ENCODE data around the gene EPHB6.

The EPHB6 gene

DNA sequence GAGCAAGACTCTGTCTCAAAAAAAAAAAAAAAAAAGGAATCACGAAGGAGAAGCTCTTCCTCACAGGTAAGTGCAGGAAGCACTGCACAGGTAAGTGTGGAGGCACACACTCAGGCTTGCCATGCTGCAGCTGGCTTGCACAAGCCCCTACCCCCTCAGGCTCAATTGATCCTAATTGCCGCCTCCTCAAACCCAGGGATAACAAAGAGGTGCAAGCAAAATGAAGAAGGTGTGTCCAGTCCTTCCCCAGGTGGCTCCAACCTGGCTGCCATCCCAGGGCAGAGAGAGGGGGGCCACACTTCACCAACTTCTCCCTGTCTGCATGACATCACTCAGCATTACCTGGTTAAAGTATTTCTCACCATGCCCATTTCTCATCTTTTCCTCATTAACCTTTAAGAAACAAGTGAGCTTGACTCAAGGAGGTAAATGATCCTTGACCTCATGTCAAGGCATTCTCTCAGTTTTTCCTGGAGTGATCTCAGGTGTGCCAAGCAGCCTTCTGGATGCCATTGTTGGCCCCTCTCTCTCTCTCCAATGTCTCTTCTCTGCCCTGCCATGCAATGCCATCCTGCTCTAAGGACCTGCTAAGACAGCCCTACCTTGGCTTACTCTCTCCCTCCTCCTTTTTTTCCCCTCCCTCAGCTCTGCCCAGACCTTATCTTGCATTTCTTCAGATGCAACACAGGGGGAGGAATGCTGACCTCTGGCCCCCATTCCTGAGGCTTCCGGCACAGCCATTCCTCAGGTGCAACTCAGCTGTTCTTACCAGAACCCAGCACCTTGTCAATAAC is 43.7 kb downstream of the EPHB6 start:
- Mint-ChIP-seq H3K9me3 (no peaks in the 10 kb centered on the region), H3K4me3 (no peak overlapping the region), H3K27ac (no peak overlapping the region), H3K4me1 (ENCODE audit: low read depth) (no peaks in the 10 kb centered on the region), H3K27me3 (ENCODE audit: low read depth) (peaks cover 16% of the 10 kb centered on the region), H3K36me3 (ENCODE audit: low read depth) (no peaks in the 10 kb centered on the region)

DNA sequence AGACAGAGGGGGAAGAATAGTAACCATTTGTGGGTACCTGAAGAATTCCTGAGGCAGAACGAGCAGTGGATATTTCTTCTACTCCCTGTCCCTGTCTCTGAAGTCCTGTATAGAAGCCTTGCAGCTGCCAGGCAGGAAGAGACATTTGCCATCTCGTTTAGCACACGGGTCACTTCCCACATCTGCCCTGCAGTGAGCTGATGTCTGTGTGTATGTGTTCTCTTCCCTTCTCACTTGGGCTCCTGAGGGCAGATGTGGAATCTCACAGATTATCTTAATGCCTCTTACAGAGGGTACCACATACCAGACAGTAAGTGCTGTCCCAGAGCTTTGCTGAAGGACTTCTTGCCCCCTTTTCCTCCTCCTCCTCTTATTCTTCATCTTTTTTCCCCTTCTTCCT is 44.8 kb downstream of the EPHB6 start:
- no peak overlapping the region for H3K27ac Mint-ChIP-seq
- H3K27me3 Mint-ChIP-seq (ENCODE audit: low read depth): peaks cover 16% of the 10 kb centered on the region
- H3K4me1 Mint-ChIP-seq (ENCODE audit: low read depth): no peaks in the 10 kb centered on the region
- no peaks in the 10 kb centered on the region for H3K9me3 Mint-ChIP-seq
- H3K4me3 Mint-ChIP-seq: no peak overlapping the region
- H3K36me3 Mint-ChIP-seq (ENCODE audit: low read depth): no peaks in the 10 kb centered on the region

DNA sequence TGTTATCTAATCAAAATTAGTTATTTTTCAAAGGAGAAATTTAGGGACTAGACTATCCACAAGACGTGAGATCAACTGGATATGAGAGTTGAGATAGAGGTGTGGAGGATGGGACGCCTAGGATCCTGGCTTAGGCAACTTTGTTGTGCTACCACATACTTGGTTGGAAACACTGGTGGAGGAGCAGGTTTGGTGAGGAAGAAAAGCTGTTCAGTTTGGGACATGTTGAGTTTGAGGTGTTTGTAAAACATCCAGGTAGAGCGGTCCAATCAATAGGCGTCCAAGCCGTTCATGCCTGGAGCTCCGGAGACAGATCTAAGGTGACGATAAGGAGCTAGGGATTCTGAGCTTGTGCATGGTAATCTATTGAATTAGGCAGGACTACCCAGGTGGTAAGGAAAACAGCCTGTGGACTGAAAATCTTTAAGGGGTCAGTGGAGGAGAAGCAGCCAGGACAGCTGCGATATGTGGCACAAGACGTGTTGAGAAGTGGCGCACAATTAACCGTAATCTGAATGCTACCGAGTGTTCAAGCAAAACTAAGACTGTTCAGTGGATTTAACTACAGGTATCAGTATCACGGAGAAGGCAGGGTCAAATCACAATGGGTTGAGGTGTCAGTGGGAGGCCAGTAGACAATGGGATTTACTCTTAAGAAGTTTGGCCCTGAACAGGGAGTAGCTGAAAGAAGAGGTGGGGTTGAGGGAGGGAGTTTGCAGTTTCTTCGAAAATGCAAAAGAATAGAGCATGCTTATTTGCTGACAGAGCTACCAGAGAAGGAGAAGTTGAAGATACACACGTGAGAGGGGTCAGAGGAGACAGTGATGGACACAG is 46.8 kb downstream of the EPHB6 start:
- no peak overlapping the region for H3K27ac Mint-ChIP-seq
- no peaks in the 10 kb centered on the region for H3K36me3 Mint-ChIP-seq (ENCODE audit: low read depth)
- peaks cover 9% of the 10 kb centered on the region for H3K27me3 Mint-ChIP-seq (ENCODE audit: low read depth)
- H3K4me1 Mint-ChIP-seq (ENCODE audit: low read depth): no peaks in the 10 kb centered on the region
- H3K9me3 Mint-ChIP-seq: no peaks in the 10 kb centered on the region
- no peak overlapping the region for H3K4me3 Mint-ChIP-seq

DNA sequence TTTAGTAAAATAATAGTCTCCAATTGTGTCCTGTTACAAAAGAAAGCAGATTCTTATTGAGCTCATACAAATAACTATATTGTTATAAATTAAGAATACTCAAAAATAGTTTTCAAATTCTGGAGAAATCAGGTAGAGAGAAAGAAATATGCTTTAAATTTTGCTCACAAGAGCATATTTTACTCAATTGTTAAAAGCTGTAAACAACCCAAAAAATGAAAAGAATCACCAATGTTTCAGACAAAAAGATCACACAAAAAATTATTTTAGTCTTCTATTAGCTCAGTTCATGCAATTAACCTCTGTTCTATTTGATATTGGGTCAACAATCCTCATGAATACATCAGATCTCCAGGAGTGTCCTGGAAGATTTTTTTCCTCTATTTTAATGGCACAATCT is 49.3 kb downstream of the EPHB6 start:
- Mint-ChIP-seq H3K9me3 (no peaks in the 10 kb centered on the region), H3K27ac (no peak overlapping the region), H3K27me3 (ENCODE audit: low read depth) (peaks cover 9% of the 10 kb centered on the region), H3K4me3 (no peak overlapping the region), H3K4me1 (ENCODE audit: low read depth) (no peaks in the 10 kb centered on the region), H3K36me3 (ENCODE audit: low read depth) (no peaks in the 10 kb centered on the region)

DNA sequence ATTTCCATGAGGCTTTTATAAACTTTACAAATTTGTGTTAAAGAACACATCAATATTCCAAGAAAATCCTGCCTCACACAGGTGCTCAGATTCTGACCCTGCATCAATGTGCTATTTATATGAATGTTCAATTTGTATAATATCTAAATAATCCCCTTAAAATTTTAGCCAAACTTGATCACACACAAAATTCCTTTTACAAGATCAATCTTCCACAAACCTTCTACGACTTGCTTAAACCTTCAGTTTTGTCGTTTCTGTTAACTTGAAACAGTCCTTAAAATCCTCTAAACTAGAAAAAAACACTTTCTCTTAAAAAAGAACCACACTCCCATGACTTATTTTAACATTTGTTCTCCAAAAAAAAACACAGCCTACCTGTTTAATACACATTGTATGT is 50.9 kb downstream of the EPHB6 start:
- no peaks in the 10 kb centered on the region for H3K9me3 Mint-ChIP-seq
- H3K27me3 Mint-ChIP-seq (ENCODE audit: low read depth): peaks cover 4% of the 10 kb centered on the region
- H3K27ac Mint-ChIP-seq: no peak overlapping the region
- H3K4me1 Mint-ChIP-seq (ENCODE audit: low read depth): no peaks in the 10 kb centered on the region
- no peaks in the 10 kb centered on the region for H3K36me3 Mint-ChIP-seq (ENCODE audit: low read depth)
- no peak overlapping the region for H3K4me3 Mint-ChIP-seq

DNA sequence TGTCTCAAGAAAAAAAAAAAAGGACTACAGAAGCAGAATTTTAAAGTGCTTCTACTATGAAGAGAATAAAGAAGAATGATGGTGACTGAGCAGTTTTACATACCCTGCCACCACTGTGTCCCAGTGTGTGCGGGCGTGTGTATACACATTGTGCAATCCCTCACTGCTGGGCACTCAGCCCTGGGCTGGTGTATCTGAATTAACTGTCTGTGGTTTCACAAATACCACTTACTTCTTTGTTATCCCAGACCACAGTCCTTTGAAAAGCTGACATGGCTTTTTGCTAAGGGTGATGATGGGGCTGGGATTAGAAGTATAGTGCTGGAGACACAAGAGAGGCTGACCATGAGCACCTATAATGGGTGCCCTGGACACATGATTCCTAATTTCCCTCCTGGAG is 51.8 kb downstream of the EPHB6 start:
- no peaks in the 10 kb centered on the region for H3K4me1 Mint-ChIP-seq (ENCODE audit: low read depth)
- H3K4me3 Mint-ChIP-seq: no peak overlapping the region
- H3K9me3 Mint-ChIP-seq: no peaks in the 10 kb centered on the region
- H3K27ac Mint-ChIP-seq: no peak overlapping the region
- H3K36me3 Mint-ChIP-seq (ENCODE audit: low read depth): no peaks in the 10 kb centered on the region
- H3K27me3 Mint-ChIP-seq (ENCODE audit: low read depth): peaks cover 4% of the 10 kb centered on the region

DNA sequence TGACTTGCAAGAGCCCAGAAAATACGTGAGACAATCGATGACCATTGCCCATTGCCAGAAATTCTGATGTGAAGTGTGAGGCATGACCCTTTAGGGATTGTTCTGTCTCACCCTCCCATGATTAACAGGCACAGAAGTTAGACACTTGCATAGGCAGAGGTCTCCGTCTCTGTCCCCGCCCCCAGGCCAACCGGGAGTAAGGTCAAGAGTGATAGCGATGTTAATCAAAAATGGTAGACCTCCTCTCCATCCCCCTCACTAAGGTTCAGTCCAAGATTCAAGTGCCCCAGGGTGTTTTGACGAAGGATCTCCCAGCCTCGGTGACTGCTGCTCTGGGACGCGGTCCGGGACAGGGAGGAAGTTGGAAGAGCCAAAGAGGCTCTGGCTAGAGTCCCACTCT is 53.4 kb downstream of the EPHB6 start:
- Mint-ChIP-seq H3K27ac (no peak overlapping the region), H3K36me3 (ENCODE audit: low read depth) (no peaks in the 10 kb centered on the region), H3K4me3 (no peak overlapping the region), H3K9me3 (no peaks in the 10 kb centered on the region), H3K27me3 (ENCODE audit: low read depth) (no peaks in the 10 kb centered on the region), H3K4me1 (ENCODE audit: low read depth) (no peaks in the 10 kb centered on the region)

DNA sequence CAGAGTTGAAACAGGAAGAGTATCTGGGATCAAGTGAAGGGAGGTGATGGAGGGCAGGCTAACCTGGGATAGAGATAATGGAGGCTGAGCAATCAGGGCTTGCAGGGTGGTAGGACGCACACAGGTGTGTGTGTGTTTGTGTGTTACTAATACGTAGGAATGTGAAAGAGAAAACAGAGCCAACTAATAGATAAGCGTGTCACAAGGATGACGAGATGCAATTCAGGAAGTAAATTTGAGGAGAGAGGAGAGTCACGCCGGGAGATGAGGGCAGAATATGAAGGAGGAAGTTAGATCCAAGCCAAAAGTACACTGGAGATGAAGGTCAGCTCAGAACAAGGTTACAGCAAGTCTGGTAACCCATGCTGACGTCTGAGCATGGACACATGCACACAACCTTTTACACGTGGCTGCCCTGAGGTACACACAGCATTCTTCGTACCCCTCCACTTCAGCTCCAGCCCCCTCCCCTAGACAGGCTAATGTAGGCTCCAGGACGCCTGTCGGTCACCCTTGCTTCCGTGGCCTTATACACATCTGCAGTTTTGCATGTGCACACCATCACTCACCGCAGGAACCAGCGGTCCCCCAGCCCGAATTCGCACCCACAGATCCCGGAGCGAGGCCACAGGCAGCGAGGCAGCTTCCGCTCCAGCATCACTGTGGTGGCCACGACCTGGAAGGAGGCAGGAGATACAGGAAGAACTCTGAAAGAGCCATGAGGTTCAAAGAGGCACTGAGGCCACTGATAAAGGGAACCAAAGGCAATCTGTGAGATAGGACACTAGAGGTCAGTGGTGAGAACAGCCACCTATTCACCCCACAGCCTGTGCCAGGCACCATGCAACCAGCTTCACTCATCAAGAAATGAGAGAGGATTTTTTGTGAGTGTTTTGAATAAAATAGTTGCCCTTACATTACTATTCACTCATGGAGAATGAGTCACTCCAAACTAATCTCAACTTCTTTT is 54.3 kb downstream of the EPHB6 start:
- Mint-ChIP-seq H3K36me3 (ENCODE audit: low read depth) (no peaks in the 10 kb centered on the region), H3K4me3 (no peak overlapping the region), H3K9me3 (no peaks in the 10 kb centered on the region), H3K27me3 (ENCODE audit: low read depth) (peaks cover under 1% of the 10 kb centered on the region), H3K4me1 (ENCODE audit: low read depth) (peaks cover 2% of the 10 kb centered on the region), H3K27ac (no peak overlapping the region)

DNA sequence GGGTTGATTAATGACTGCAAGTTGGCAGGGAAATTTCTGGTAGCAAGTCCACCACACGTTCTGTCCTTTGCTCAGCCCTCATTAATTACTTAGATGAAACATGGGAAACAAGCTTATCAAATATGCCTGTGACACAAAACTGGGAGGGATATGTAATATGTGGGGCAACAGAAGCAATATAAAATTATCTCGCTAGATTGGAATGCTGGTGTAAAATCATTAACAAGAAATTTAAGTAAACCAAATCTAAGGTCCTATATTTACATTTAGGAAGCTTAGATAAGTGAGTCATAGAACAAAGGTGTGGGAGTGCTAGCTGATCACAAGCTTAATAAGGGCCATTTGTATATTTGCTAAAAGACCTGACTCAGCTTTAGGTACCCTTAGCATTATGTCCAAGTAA is 55.2 kb downstream of the EPHB6 start:
- Mint-ChIP-seq H3K27ac (no peak overlapping the region), H3K4me1 (ENCODE audit: low read depth) (peaks cover 2% of the 10 kb centered on the region), H3K4me3 (no peak overlapping the region), H3K27me3 (ENCODE audit: low read depth) (peaks cover 5% of the 10 kb centered on the region), H3K9me3 (no peaks in the 10 kb centered on the region), H3K36me3 (ENCODE audit: low read depth) (no peaks in the 10 kb centered on the region)

DNA sequence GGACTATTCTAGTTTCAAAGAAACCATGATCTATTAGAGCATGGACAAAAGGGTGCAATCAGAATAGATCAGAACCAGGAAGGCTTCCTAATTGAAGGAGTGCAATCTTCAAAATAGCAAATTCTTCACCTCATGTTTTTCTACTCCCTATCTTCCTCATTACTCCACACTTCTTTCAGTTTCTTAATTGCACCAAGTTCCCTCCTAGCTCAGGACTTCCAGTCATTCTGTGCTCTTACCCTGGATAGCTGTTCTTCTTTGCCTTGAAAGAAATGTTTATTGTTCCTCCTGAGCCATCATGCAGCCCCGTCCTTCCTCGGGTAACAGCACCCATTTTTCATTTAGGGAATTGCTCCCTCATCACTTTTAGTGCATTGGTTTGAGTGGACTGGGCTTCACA is 55.6 kb downstream of the EPHB6 start:
- H3K36me3 Mint-ChIP-seq (ENCODE audit: low read depth): no peaks in the 10 kb centered on the region
- H3K27ac Mint-ChIP-seq: no peak overlapping the region
- H3K4me1 Mint-ChIP-seq (ENCODE audit: low read depth): peaks cover 2% of the 10 kb centered on the region
- H3K4me3 Mint-ChIP-seq: no peak overlapping the region
- H3K27me3 Mint-ChIP-seq (ENCODE audit: low read depth): peaks cover 5% of the 10 kb centered on the region
- no peaks in the 10 kb centered on the region for H3K9me3 Mint-ChIP-seq

DNA sequence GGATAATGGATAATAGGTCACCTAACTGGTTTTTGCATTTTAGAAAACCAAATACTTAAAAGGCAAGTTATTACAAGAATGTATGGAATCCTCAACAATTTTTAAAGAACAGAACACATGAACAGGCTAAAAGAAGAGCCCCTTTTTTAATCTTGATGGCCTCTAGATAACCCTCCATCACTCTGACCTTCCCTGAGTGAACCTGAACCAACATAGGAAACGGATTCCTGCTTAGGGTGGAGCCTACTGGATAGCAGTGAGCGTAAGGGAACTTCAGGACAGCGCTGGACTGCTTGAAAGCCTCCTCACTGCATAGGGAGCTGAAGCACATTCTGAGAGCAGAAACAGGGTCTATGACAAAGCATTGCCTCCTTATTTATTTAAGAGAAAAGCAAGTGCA is 58.2 kb downstream of the EPHB6 start:
- no peaks in the 10 kb centered on the region for H3K9me3 Mint-ChIP-seq
- H3K4me3 Mint-ChIP-seq: no peak overlapping the region
- no peaks in the 10 kb centered on the region for H3K36me3 Mint-ChIP-seq (ENCODE audit: low read depth)
- H3K27me3 Mint-ChIP-seq (ENCODE audit: low read depth): peaks cover 13% of the 10 kb centered on the region
- H3K27ac Mint-ChIP-seq: no peak overlapping the region
- peaks cover 2% of the 10 kb centered on the region for H3K4me1 Mint-ChIP-seq (ENCODE audit: low read depth)

DNA sequence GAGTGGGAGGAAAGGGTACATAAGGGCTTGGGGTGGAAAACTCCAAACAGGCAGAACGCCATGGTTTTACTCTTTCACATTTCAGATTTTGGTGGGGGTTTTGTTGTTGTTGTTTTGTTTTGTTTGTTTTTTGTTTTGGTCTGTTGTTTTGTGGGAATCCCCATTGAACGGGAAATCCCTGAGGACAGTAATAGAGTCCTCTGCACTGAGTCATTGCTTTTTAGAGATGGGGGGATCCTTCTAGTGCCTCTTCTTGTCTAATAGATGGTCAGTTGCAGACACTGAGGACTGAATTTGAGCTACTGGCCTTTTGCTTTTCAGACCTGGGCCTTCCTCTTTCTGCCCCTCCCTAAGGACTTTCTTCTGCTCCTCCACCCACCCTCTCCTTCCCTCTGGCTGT is 58.7 kb downstream of the EPHB6 start:
- Mint-ChIP-seq H3K36me3 (ENCODE audit: low read depth) (no peaks in the 10 kb centered on the region), H3K27me3 (ENCODE audit: low read depth) (peaks cover 16% of the 10 kb centered on the region), H3K9me3 (no peaks in the 10 kb centered on the region), H3K4me1 (ENCODE audit: low read depth) (peaks cover 2% of the 10 kb centered on the region), H3K27ac (no peak overlapping the region), H3K4me3 (no peak overlapping the region)

DNA sequence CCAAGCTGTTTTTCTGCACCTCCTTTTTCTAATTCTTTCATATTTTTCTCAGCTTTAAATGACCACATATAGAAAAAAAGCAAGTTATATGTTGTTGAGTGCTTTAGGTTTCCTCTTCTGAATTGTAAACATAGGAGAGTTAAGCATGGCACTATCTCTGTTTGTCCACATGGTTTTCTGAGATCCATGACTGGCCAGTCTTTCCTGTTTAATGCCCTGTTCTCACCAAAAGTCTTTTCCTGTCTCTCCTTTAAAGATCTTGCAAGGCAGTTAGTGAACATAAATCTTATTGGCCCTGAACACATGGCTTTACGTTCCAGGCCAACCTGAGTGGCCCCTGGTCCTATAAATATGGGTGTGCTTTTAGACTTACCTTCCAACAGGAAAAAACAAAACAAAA is 59.2 kb downstream of the EPHB6 start:
- H3K27ac Mint-ChIP-seq: no peak overlapping the region

DNA sequence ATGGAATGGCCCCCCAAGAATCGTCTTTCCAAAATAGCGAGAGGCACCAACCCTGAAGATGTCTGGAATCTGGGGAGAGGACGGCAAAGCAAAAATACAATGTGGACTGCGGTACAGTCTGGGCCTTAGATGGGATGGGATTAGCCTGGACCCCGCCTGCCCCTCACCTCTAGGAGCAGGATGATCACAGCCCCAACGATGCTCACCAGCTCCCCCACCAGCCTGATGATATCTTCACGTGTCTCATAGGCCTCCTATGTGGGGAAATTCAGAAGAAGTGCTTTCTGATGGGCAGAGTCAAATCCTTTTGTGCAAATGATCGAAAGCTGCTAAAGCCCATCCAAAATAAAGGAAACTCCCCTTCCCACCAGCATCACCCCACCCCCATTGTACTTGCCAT is 60.4 kb downstream of the EPHB6 start:
- Mint-ChIP-seq H3K27ac (no peak overlapping the region), H3K9me3 (no peaks in the 10 kb centered on the region), H3K4me1 (ENCODE audit: low read depth) (peaks cover 2% of the 10 kb centered on the region), H3K36me3 (ENCODE audit: low read depth) (no peaks in the 10 kb centered on the region), H3K27me3 (ENCODE audit: low read depth) (peaks cover 16% of the 10 kb centered on the region), H3K4me3 (no peak overlapping the region)

More for the DNA sequence above, 59.2 kb downstream of the EPHB6 start:
- Mint-ChIP-seq H3K36me3 (ENCODE audit: low read depth) (no peaks in the 10 kb centered on the region), H3K9me3 (no peaks in the 10 kb centered on the region), H3K4me1 (ENCODE audit: low read depth) (peaks cover 2% of the 10 kb centered on the region), H3K27me3 (ENCODE audit: low read depth) (peaks cover 16% of the 10 kb centered on the region), H3K4me3 (no peak overlapping the region)
